ENCODE data around the gene PSMC3. TPM values are rescaled to one million over a fixed set of nuclear protein-coding genes. Genes with fewer than 3 reads are reported as not detected.

The PSMC3 gene
- total and polyA plus RNA-seq, 4 donors, result 79.2 to 157 (median 135) TPM

DNA sequence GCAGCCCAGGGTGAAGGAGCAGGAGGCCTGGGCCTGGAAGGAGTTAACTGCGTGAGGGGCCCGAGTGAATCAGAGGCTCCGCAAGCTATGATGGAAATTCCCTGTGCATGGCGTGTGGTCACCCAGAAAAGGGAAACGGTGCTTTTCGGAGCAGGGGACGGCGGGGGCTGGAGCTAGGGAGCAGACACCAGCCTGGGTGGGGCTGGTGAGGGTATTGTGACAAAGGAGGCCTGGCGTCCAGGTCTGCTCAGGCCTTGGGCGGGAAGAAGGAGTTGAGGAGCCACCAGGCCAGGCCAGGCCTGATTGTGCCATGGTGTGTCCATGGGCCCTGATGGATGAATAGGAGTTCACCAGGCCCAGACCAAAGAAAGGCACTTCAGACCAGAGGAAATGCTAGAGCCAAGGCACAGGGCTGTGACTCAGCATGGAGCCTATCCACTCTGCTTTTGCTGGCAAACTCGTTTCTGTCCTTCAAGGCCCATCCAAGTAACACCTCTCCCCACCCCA lies 35.1 kb downstream of the PSMC3 start:
- Histone ChIP-seq H3K4me1 (ENCODE audit: control insufficient read depth, insufficient read depth, low read length) (peaks cover 25% of the 10 kb centered on the region), H3K9me3 (ENCODE audit: control insufficient read depth, insufficient read depth, low read length) (no peaks in the 10 kb centered on the region), H3K27ac (ENCODE audit: low read depth, low read length) (no peak overlapping the region), H3K4me3 (ENCODE audit: low read depth, low read length) (no peak overlapping the region), H3K36me3 (ENCODE audit: control insufficient read depth, insufficient read depth, low read length) (peaks cover 7% of the 10 kb centered on the region), H3K27me3 (ENCODE audit: control insufficient read depth, insufficient read depth, low read length) (no peaks in the 10 kb centered on the region)
- 86% methylated on average over 11 of the region's 11 CpGs for WGBS (ENCODE audit: insufficient coverage)
- DNase-seq (ENCODE audit: low read depth in 4 of 6, low spot score in 6 of 6), result no peak

DNA sequence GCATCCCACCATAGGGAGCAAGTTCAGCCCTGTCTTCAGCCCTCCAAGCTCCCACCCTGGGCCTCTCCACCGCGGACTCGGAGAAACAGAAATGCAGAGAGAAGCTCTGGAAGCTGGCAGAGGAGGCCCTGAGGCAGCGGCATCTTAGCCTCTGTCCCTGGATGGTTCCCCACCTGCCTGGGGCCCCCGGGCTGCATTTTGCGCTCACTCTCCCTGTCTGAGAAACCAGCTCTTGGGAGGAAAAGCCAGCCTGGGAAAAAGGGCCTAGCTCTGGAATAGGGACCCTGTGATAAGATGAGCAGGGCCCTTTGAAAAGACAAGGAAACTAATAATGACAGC lies 35.8 kb downstream of the PSMC3 start:
- no peak overlapping the region for H3K27ac ChIP-seq (ENCODE audit: low read depth, low read length)
- H3K4me1 ChIP-seq (ENCODE audit: control insufficient read depth, insufficient read depth, low read length), result peaks cover 19% of the 10 kb centered on the region
- no peaks in the 10 kb centered on the region for H3K27me3 ChIP-seq (ENCODE audit: control insufficient read depth, insufficient read depth, low read length)
- peaks cover 7% of the 10 kb centered on the region for H3K36me3 ChIP-seq (ENCODE audit: control insufficient read depth, insufficient read depth, low read length)
- DNase-seq (ENCODE audit: low read depth in 4 of 6, low spot score in 6 of 6), result no peak
- no peak overlapping the region for H3K4me3 ChIP-seq (ENCODE audit: low read depth, low read length)
- H3K9me3 ChIP-seq (ENCODE audit: control insufficient read depth, insufficient read depth, low read length), result no peaks in the 10 kb centered on the region
- 91% methylated on average over 6 of the region's 6 CpGs for WGBS (ENCODE audit: insufficient coverage)

DNA sequence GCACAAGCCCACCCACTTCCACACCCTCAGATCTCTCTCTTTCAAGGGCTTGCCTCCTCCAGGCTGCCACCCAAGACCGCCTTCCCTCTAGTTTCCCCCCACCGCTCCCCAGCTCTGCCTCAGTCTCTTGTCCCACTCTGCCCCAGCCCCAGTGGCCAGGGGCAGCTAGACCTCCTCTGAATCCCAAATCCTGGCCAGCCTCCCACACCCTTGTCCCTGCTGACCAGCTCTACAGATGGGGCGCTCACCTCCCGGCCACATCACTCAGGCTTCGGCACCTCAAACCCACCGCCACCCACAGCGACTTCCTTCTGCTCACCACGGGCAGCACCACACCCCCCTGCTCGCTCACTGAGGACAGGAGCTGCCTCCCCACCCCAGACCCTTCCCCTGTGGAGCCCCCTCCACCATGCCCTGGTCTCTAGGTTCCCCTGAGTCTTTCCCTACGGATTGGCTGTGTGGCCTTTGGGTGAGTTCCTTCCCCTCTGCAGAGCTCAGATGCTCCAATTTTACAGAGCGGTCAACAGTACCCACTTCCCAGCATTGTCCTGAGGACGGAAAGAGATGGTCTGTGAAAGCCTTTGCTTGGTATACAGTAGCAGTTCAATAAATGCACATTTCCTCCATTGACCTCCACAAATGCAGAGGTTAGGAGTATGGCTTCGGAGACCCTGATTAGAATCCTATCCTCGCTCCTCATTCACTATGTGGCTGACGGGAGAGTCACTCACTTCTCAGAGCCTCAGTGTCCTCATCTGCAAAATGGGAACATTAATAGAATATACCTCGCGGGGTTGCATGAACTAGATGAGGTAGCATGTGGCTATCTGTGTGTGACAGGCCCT lies 36.4 kb downstream of the PSMC3 start:
- H3K4me3 ChIP-seq (ENCODE audit: low read depth, low read length), result no peak overlapping the region
- peaks cover 13% of the 10 kb centered on the region for H3K4me1 ChIP-seq (ENCODE audit: control insufficient read depth, insufficient read depth, low read length)
- no peak overlapping the region for H3K27ac ChIP-seq (ENCODE audit: low read depth, low read length)
- no peak for DNase-seq (ENCODE audit: low read depth in 4 of 6, low spot score in 6 of 6)
- WGBS (ENCODE audit: insufficient coverage), result 89% methylated on average over 7 of the region's 17 CpGs
- H3K9me3 ChIP-seq (ENCODE audit: control insufficient read depth, insufficient read depth, low read length), result no peaks in the 10 kb centered on the region
- peaks cover 4% of the 10 kb centered on the region for H3K36me3 ChIP-seq (ENCODE audit: control insufficient read depth, insufficient read depth, low read length)
- H3K27me3 ChIP-seq (ENCODE audit: control insufficient read depth, insufficient read depth, low read length), result no peaks in the 10 kb centered on the region

DNA sequence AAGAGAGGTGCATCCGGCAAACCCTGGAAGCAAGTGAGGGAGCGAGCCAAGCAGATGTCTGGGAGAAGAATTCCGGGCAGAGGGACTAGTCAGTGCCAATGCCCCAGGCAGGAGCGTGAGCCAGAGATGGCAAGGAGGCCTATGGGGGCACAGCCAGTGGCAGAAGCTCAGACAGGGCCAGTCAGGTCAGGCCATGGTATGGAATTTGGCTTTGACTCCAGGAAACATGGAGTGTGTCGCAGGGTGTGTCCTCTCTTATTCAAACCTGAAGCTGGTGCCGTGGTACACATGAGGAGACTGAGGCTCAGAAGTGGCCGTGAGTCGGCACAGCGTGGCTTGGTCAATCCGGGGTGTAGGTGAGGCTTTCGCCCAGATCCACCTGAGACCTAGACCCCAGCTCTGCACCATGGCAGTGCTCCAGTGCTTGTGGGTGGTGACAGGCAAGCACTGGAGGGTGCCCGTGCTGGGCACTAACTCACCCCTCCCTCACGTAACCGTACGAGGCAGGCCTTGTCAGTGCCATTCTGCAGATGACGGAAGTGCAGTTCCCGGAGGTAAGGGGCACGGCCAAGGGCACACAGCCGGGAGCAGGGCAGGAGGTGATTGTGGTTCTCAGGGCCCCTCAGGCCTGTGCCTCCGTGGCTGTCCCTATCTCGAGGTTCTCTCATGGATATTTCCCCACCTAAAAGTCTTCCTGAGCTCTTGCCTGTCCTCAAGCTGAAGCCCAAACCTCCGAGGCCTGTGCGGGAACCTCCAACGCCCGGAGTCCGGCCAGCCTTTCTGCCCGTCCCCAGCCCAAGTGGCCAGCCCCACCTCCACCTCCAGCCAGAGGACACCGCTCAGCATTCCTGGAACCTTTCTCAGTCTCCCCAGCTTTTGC lies 37.3 kb downstream of the PSMC3 start:
- 84% methylated on average over 28 of the region's 28 CpGs for WGBS (ENCODE audit: insufficient coverage)
- peaks cover 6% of the 10 kb centered on the region for H3K4me1 ChIP-seq (ENCODE audit: control insufficient read depth, insufficient read depth, low read length)
- no peaks in the 10 kb centered on the region for H3K27me3 ChIP-seq (ENCODE audit: control insufficient read depth, insufficient read depth, low read length)
- no peak overlapping the region for H3K4me3 ChIP-seq (ENCODE audit: low read depth, low read length)
- no peak for DNase-seq (ENCODE audit: low read depth in 4 of 6, low spot score in 6 of 6)
- no peaks in the 10 kb centered on the region for H3K9me3 ChIP-seq (ENCODE audit: control insufficient read depth, insufficient read depth, low read length)
- H3K36me3 ChIP-seq (ENCODE audit: control insufficient read depth, insufficient read depth, low read length), result no peaks in the 10 kb centered on the region
- H3K27ac ChIP-seq (ENCODE audit: low read depth, low read length), result no peak overlapping the region

DNA sequence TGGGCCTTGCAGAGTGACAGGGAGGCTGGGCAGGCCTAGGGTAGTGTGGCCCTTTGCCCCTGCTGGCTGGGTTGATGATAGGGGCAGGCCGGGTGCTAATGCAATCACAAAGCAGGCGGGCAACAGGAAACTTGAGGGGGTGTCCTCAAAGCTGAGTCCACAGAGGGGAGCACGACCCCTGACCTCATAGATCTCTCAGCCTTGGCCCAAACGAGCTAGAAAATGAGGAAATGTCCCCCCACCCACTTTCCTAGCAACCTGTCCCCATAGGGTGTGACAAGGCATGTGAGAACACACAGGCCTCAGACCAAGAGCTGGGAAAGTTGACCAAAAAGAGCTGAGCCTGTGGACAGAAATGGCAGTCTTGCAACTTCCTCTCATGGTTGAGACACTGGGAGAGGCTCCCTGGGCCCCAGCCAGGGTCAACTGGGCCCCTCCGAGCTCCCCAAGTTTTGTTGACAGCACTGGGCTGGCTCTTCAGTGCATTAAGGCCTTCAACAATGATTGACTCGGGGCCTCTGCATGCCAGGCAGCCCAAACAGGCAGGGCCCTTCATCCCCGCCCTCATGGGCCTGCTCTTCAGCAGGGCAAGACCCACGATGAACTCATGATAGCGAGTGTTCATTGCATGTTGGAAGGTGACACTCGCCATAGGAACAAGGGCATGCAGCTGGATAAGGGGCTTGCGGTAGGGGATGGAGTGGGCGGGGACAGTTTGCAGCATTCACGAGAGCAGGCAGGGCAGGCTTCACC lies 38.1 kb downstream of the PSMC3 start:
- Histone ChIP-seq H3K9me3 (ENCODE audit: control insufficient read depth, insufficient read depth, low read length) (no peaks in the 10 kb centered on the region), H3K36me3 (ENCODE audit: control insufficient read depth, insufficient read depth, low read length) (no peaks in the 10 kb centered on the region), H3K27ac (ENCODE audit: low read depth, low read length) (no peak overlapping the region), H3K4me1 (ENCODE audit: control insufficient read depth, insufficient read depth, low read length) (no peaks in the 10 kb centered on the region), H3K4me3 (ENCODE audit: low read depth, low read length) (no peak overlapping the region), H3K27me3 (ENCODE audit: control insufficient read depth, insufficient read depth, low read length) (no peaks in the 10 kb centered on the region)
- WGBS (ENCODE audit: insufficient coverage), result 74% methylated on average over 13 of the region's 13 CpGs
- DNase-seq (ENCODE audit: low read depth in 4 of 6, low spot score in 6 of 6), result no peak

DNA sequence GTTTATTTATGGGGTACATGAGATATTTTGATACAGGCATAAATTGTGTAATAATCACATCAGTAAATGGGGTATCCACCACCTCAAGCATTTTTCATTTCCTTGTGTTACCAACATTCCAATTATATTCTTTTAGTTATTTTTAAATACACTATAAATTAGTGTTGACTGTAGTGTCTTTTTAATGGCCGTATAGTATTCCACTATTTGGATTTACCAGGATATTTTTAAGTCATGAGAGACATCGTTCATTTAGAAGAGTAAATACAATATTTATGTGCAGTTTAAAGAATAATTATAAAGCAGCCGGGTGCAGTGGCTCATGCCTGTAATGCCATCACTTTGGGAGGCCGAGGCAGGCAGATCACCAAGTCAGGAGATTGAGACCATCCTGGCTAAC lies 41.7 kb downstream of the PSMC3 start:
- no peak overlapping the region for H3K27ac ChIP-seq (ENCODE audit: low read depth, low read length)
- DNase-seq (ENCODE audit: low read depth in 4 of 6, low spot score in 6 of 6), result no peak
- H3K27me3 ChIP-seq (ENCODE audit: control insufficient read depth, insufficient read depth, low read length), result no peaks in the 10 kb centered on the region
- no peaks in the 10 kb centered on the region for H3K9me3 ChIP-seq (ENCODE audit: control insufficient read depth, insufficient read depth, low read length)
- no peaks in the 10 kb centered on the region for H3K4me1 ChIP-seq (ENCODE audit: control insufficient read depth, insufficient read depth, low read length)
- no peaks in the 10 kb centered on the region for H3K36me3 ChIP-seq (ENCODE audit: control insufficient read depth, insufficient read depth, low read length)
- WGBS (ENCODE audit: insufficient coverage), result no CpG with 5 or more reads among the region's 4 CpGs
- H3K4me3 ChIP-seq (ENCODE audit: low read depth, low read length), result no peak overlapping the region

DNA sequence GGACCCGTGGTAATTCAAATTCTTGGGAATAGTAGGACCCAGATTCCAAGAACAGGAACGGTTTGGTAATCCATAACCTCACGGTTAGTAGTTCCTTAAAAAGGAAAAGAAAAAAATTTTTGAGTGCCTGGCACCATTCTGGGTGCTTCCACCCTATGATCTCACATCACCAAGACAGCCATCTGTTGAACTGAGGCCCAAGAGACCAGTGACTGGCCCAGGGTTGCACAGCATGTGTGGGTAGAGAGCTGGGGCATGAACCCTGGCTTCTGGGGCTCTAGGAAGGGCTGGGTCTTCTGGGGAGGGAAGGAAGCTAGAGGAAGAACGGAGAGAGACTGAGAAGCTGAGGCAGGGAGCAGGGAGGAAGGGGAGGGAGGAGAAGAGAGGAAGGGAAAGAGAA lies 43.2 kb downstream of the PSMC3 start:
- 48% methylated on average over 1 of the region's 4 CpGs for WGBS (ENCODE audit: insufficient coverage)
- H3K27me3 ChIP-seq (ENCODE audit: control insufficient read depth, insufficient read depth, low read length), result no peaks in the 10 kb centered on the region
- H3K36me3 ChIP-seq (ENCODE audit: control insufficient read depth, insufficient read depth, low read length), result no peaks in the 10 kb centered on the region
- DNase-seq (ENCODE audit: low read depth in 4 of 6, low spot score in 6 of 6), result no peak
- no peak overlapping the region for H3K27ac ChIP-seq (ENCODE audit: low read depth, low read length)
- no peak overlapping the region for H3K4me3 ChIP-seq (ENCODE audit: low read depth, low read length)
- H3K4me1 ChIP-seq (ENCODE audit: control insufficient read depth, insufficient read depth, low read length), result no peaks in the 10 kb centered on the region
- H3K9me3 ChIP-seq (ENCODE audit: control insufficient read depth, insufficient read depth, low read length), result no peaks in the 10 kb centered on the region

DNA sequence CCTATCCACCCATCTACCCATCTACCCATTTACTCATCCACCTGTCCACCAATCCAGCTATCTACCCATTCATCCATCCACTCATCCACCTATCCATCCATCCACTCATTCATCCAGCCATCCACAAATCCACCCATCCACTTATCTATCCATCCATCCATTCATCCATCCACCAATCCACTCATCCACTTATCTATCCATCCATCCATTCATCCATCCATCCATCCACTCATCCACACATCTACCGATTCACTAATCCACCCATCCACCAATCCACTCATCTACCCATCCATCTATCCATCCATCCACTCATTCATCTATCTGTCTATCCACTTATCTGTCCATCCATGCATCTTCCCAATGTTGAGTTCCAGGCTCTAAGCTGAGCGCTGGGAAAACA lies 46.2 kb downstream of the PSMC3 start:
- H3K4me3 ChIP-seq (ENCODE audit: low read depth, low read length), result no peak overlapping the region
- H3K4me1 ChIP-seq (ENCODE audit: control insufficient read depth, insufficient read depth, low read length), result no peaks in the 10 kb centered on the region
- H3K36me3 ChIP-seq (ENCODE audit: control insufficient read depth, insufficient read depth, low read length), result no peaks in the 10 kb centered on the region
- 92% methylated on average over 1 of the region's 2 CpGs for WGBS (ENCODE audit: insufficient coverage)
- H3K27ac ChIP-seq (ENCODE audit: low read depth, low read length), result no peak overlapping the region
- no peaks in the 10 kb centered on the region for H3K27me3 ChIP-seq (ENCODE audit: control insufficient read depth, insufficient read depth, low read length)
- no peaks in the 10 kb centered on the region for H3K9me3 ChIP-seq (ENCODE audit: control insufficient read depth, insufficient read depth, low read length)
- no peak for DNase-seq (ENCODE audit: low read depth in 4 of 6, low spot score in 6 of 6)

DNA sequence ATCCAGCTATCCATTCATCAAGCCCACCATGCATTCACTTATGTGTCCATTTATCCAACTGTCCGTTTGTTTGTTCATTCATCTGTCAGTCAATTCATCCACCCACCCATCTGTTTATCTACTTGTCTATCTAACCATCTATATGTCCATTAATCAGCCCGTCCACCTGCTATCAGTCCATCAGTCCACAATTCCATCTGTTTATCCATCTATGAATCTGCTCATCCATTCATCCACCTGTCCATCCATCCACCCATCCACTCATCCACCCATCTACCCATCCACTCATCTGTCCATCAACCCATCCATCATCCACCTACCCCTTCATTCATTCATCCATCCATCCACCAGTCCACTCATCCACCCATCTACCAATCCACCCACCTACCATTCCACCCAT lies 46.9 kb downstream of the PSMC3 start:
- Histone ChIP-seq H3K27ac (ENCODE audit: low read depth, low read length) (no peak overlapping the region), H3K27me3 (ENCODE audit: control insufficient read depth, insufficient read depth, low read length) (no peaks in the 10 kb centered on the region), H3K4me3 (ENCODE audit: low read depth, low read length) (no peak overlapping the region), H3K4me1 (ENCODE audit: control insufficient read depth, insufficient read depth, low read length) (peaks cover 3% of the 10 kb centered on the region), H3K9me3 (ENCODE audit: control insufficient read depth, insufficient read depth, low read length) (no peaks in the 10 kb centered on the region), H3K36me3 (ENCODE audit: control insufficient read depth, insufficient read depth, low read length) (no peaks in the 10 kb centered on the region)
- WGBS (ENCODE audit: insufficient coverage), result 97% methylated on average over 2 of the region's 2 CpGs
- no peak for DNase-seq (ENCODE audit: low read depth in 4 of 6, low spot score in 6 of 6)
